ENCODE data around the gene TRIM15. TPM values are rescaled to one million over a fixed set of nuclear protein-coding genes. Genes with fewer than 3 reads are reported as not detected.

The TRIM15 gene
- polyA plus RNA-seq, 1 experiment, result not detected

- H3K27me3 ChIP-seq (ENCODE audit: control insufficient read depth, insufficient read depth, low read length), result no peaks in the 10 kb centered on the region
- TF ChIP-seq CTCF (IDR thresholded peaks at IDR 0.05; ENCODE audit: insufficient read depth, low read depth, low read length), result no peak
- H3K36me3 ChIP-seq (ENCODE audit: control insufficient read depth, insufficient read depth, low read length), result peaks cover 22% of the 10 kb centered on the region
- no peak overlapping the region for H3K4me3 ChIP-seq (ENCODE audit: low read depth, low read length)
- DNase-seq (ENCODE audit: low read depth), result no peak
- ChIA-PET CTCF (interaction anchor here (4.8 kb wide), 1 partner anchor 8 kb away, joined by 17 read pairs; no protein-coding TSS in a partner anchor), POLR2A (no interaction called here)
Measured at GRCh38 chr6:30198166-30199084, 35.1 kb downstream of the TRIM15 start.

- Histone ChIP-seq H3K36me3 (ENCODE audit: control insufficient read depth, insufficient read depth, low read length) (peaks cover 21% of the 10 kb centered on the region), H3K4me3 (ENCODE audit: low read depth, low read length) (no peak overlapping the region), H3K27me3 (ENCODE audit: control insufficient read depth, insufficient read depth, low read length) (no peaks in the 10 kb centered on the region)
- no peak for TF ChIP-seq CTCF (IDR thresholded peaks at IDR 0.05; ENCODE audit: insufficient read depth, low read depth, low read length)
- no peak for DNase-seq (ENCODE audit: low read depth)
- CTCF ChIA-PET, result interaction anchor here (1.0 kb wide), 1 partner anchor 70 kb away, joined by 3 read pairs; no protein-coding TSS in a partner anchor
- POLR2A ChIA-PET, result no interaction called here
Measured at GRCh38 chr6:30200551-30201281, 37.4 kb downstream of the TRIM15 start.

GRCh38 chr6:30202366-30202765, 39.0 kb downstream of the TRIM15 start:
- ChIA-PET POLR2A (interaction anchor here (0.6 kb wide), 1 partner anchor 705 kb away, joined by 3 read pairs; no protein-coding TSS in a partner anchor), CTCF (no interaction called here)
- DNase-seq (ENCODE audit: low read depth), result no peak
- TF ChIP-seq CTCF (IDR thresholded peaks at IDR 0.05; ENCODE audit: insufficient read depth, low read depth, low read length), result no peak
- peaks cover 13% of the 10 kb centered on the region for H3K36me3 ChIP-seq (ENCODE audit: control insufficient read depth, insufficient read depth, low read length)
- no peaks in the 10 kb centered on the region for H3K27me3 ChIP-seq (ENCODE audit: control insufficient read depth, insufficient read depth, low read length)
- no peak overlapping the region for H3K4me3 ChIP-seq (ENCODE audit: low read depth, low read length)

GRCh38 chr6:30204116-30204515, 40.8 kb downstream of the TRIM15 start:
- DNase-seq (ENCODE audit: low read depth), result no peak
- TF ChIP-seq CTCF (IDR thresholded peaks at IDR 0.05; ENCODE audit: insufficient read depth, low read depth, low read length), result no peak
- Histone ChIP-seq H3K4me3 (ENCODE audit: low read depth, low read length) (no peak overlapping the region), H3K36me3 (ENCODE audit: control insufficient read depth, insufficient read depth, low read length) (peaks cover 4% of the 10 kb centered on the region), H3K27me3 (ENCODE audit: control insufficient read depth, insufficient read depth, low read length) (no peaks in the 10 kb centered on the region)
- POLR2A ChIA-PET, result no interaction called here
- CTCF ChIA-PET, result interaction anchor here (1.0 kb wide), 1 partner anchor 15 kb away, joined by 4 read pairs; no protein-coding TSS in a partner anchor

GRCh38 chr6:30206152-30206551, 42.8 kb downstream of the TRIM15 start:
- no peak for DNase-seq (ENCODE audit: low read depth)
- Histone ChIP-seq H3K36me3 (ENCODE audit: control insufficient read depth, insufficient read depth, low read length) (no peaks in the 10 kb centered on the region), H3K27me3 (ENCODE audit: control insufficient read depth, insufficient read depth, low read length) (no peaks in the 10 kb centered on the region), H3K4me3 (ENCODE audit: low read depth, low read length) (no peak overlapping the region)
- no peak for TF ChIP-seq CTCF (IDR thresholded peaks at IDR 0.05; ENCODE audit: insufficient read depth, low read depth, low read length)
- POLR2A ChIA-PET, result no interaction called here
- CTCF ChIA-PET, result interaction anchor here (0.8 to 2.8 kb wide), 3 partner anchors 10 to 75 kb away, joined by 3 to 17 read pairs (median 11); no protein-coding TSS in a partner anchor
